HepG2 (cell line): ENCODE data around the gene SERTAD1. TPM values are rescaled to one million over a fixed set of nuclear protein-coding genes. Genes with fewer than 3 reads are reported as not detected.

Experiments used
- CTCF ChIP-seq: sonication (generic); formaldehyde crosslinking; IDR thresholded peaks from 2 replicates; pipeline ENCODE4 v1.5.0; 2020; ENCODE audit warnings: mild to moderate bottlenecking, missing genetic modification reagents, moderate library complexity
- E2F2 ChIP-seq: sonication (generic); formaldehyde crosslinking; IDR thresholded peaks from 2 replicates; pipeline ENCODE4 v1.4.0; 2020; ENCODE audit warnings: missing genetic modification reagents, borderline replicate concordance
- FOXC1 ChIP-seq: sonication (generic); formaldehyde crosslinking; IDR thresholded peaks from 2 replicates; pipeline ENCODE4 v1.8.0; 2022; ENCODE audit warnings: mild to moderate bottlenecking, missing genetic modification reagents, borderline replicate concordance
- KLF11 ChIP-seq: IDR thresholded peaks from 2 replicates; pipeline ENCODE4 v1.6.1; 2016; ENCODE audit warnings: missing compliant biosample characterization
- RBM22 ChIP-seq: fragments of 200-400 bp; formaldehyde crosslinking; optimal IDR thresholded peaks from 2 replicates; pipeline ENCODE3; 2017; ENCODE audit warnings: mild to moderate bottlenecking, low read length, moderate library complexity
- SIN3A ChIP-seq: IDR thresholded peaks from 2 replicates; pipeline ENCODE4 v1.6.1; 2011; ENCODE audit warnings: low read depth, mild to moderate bottlenecking, control low read depth, low read length, borderline replicate concordance
- TFE3 ChIP-seq: IDR thresholded peaks from 2 replicates; pipeline ENCODE4 v1.6.1; 2016
- ZNF274 ChIP-seq: sonication (generic); formaldehyde crosslinking; IDR thresholded peaks from 2 replicates; pipeline ENCODE4 v1.5.1; 2020; ENCODE audit warnings: mild to moderate bottlenecking, missing genetic modification reagents
- ZNF275 ChIP-seq: sonication (generic); formaldehyde crosslinking; IDR thresholded peaks from 2 replicates; pipeline ENCODE4 v1.8.0; 2022; ENCODE audit warnings: missing genetic modification reagents, mild to moderate bottlenecking, inconsistent platforms, borderline replicate concordance
- ZNF343 ChIP-seq: sonication (generic); formaldehyde crosslinking; IDR thresholded peaks from 2 replicates; pipeline ENCODE4 v1.4.0; 2020; ENCODE audit warnings: mild to moderate bottlenecking, missing genetic modification reagents
- ZNF576 ChIP-seq: sonication (generic); formaldehyde crosslinking; IDR thresholded peaks from 2 replicates; pipeline ENCODE4 v1.4.0; 2020; ENCODE audit warnings: mild to moderate bottlenecking, missing genetic modification reagents
- ZNF589 ChIP-seq: sonication (generic); formaldehyde crosslinking; conservative IDR thresholded peaks from 2 replicates; pipeline ENCODE4 v1.8.0; 2022; ENCODE audit warnings: mild to moderate bottlenecking, moderate library complexity, missing genetic modification reagents
- ZNF749 ChIP-seq: sonication (generic); formaldehyde crosslinking; IDR thresholded peaks from 2 replicates; pipeline ENCODE4 v1.8.0; 2022; ENCODE audit warnings: mild to moderate bottlenecking, missing genetic modification reagents, moderate library complexity, borderline replicate concordance
- ZNF782 ChIP-seq: sonication (generic); formaldehyde crosslinking; IDR thresholded peaks from 2 replicates; pipeline ENCODE4 v1.4.0; 2020; ENCODE audit warnings: missing genetic modification reagents, mild to moderate bottlenecking, borderline replicate concordance
- polyA plus RNA-seq, 8 experiments: library from polyadenylated mRNA; depleted of rRNA in 3 of 8; stranded (reverse) in 7 of 8; unstranded in 1 of 8; fragments of >200 nt; fragmentation: Illumina TruSeq in 4 of 8; extraction: Trizol in 4 of 8; gene quantifications; 2 replicates each; pipeline versions ENCODE4 v1.2.1 to v1.2.3, GENCODE V29; 2011 to 2016; ENCODE audit warnings: low read depth in 4 of 8, missing spikeins in 1 of 8, mixed read lengths in 1 of 8; ENCODE audit not compliant: insufficient read depth in 1 of 8
- total RNA-seq, 5 experiments: library from RNA; depleted of rRNA; stranded (reverse); fragments of >200 nt; fragmentation: Illumina TruSeq; extraction: Trizol; gene quantifications; 2 replicates each; pipeline ENCODE4 v1.2.3, GENCODE V29; 2016; ENCODE audit warnings: low read depth in 1 of 5
- TF ChIP-seq, protein P1 (sequence below): sonication (generic); formaldehyde crosslinking; IDR thresholded peaks from 2 replicates; pipeline ENCODE4 v1.4.0; 2020; ENCODE audit warnings: missing genetic modification reagents
- TF ChIP-seq, protein P2 (sequence below): sonication (generic); formaldehyde crosslinking; IDR thresholded peaks from 2 replicates; pipeline ENCODE4 v1.8.0; 2022; ENCODE audit warnings: missing genetic modification reagents, mild to moderate bottlenecking, moderate library complexity, borderline replicate concordance

Gene SERTAD1
- total and polyA plus RNA-seq, 2 of the 13 experiments (the other 11 are each of a cell fraction or from before 2014, with no cell fraction given) = 4.3 to 4.5 TPM

DNA sequence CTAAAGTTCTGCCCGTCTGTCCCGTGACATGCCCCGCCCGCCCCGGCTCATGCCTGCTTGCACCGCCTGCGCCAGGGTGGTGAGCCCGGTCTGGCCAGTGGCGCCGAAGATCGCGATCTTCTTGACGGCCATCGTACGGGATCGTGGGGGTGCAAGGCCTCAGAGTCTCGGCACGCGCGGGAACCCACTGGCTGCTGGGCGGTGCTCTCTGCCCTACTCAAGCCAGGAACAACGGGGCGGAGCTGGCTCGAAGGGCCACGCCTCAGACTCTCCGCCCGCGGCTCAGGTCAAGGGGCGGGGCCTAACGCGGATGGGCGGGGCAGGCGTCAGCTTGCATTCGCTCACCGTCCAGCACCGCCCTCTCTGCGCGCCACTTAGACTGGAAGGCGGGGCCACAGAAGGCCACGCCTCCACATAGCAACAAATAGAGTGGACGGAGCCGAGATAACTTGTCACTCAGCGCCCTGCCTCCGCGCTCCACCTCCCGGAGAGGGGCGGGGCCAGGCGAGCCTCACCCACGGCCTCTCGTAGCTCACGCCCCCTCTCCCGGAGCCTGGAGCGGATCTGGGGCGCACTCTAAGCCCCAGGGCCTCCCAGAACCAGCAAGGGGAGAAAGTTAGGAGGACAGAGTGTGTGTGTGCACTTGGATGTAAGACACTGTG, 39.9 kb upstream of the SERTAD1 start, which contains the start of gene BLVRB (continued):
- TF ChIP-seq RBM22 (no peak), ZNF589 (CRISPR knock-in tag) (0 out of 2 replicates have a peak, but pooled peaks have one; percentile 52), TFE3 (CRISPR knock-in tag) (peak; percentile 74), ZNF274 (peak; percentile 65; the same call in 1 of the 2 replicates), KLF11 (CRISPR knock-in tag) (no peak), ZNF576 (CRISPR knock-in tag) (no peak), ZNF782 (no peak; the same call in 1 of the 2 replicates), E2F2 (peak; percentile 49; the same call in 1 of the 2 replicates), FOXC1 (CRISPR knock-in tag) (0 out of 2 replicates have a peak, but pooled peaks have one; percentile 19), ZNF749 (CRISPR knock-in tag) (peak; percentile 39; the same call in 1 of the 2 replicates), CTCF (CRISPR knock-in tag) (peak; percentile 19; the same call in 1 of the 2 replicates), ZNF343 (CRISPR knock-in tag) (0 out of 2 replicates have a peak, but pooled peaks have one; percentile 69), ZNF275 (CRISPR knock-in tag) (peak; percentile 33; the same call in 1 of the 2 replicates), SIN3A (peak; percentile 63; the same call in 1 of the 2 replicates)
- TF ChIP-seq, protein P1, sequence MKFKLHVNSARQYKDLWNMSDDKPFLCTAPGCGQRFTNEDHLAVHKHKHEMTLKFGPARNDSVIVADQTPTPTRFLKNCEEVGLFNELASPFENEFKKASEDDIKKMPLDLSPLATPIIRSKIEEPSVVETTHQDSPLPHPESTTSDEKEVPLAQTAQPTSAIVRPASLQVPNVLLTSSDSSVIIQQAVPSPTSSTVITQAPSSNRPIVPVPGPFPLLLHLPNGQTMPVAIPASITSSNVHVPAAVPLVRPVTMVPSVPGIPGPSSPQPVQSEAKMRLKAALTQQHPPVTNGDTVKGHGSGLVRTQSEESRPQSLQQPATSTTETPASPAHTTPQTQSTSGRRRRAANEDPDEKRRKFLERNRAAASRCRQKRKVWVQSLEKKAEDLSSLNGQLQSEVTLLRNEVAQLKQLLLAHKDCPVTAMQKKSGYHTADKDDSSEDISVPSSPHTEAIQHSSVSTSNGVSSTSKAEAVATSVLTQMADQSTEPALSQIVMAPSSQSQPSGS = no peak
- TF ChIP-seq, protein P2, sequence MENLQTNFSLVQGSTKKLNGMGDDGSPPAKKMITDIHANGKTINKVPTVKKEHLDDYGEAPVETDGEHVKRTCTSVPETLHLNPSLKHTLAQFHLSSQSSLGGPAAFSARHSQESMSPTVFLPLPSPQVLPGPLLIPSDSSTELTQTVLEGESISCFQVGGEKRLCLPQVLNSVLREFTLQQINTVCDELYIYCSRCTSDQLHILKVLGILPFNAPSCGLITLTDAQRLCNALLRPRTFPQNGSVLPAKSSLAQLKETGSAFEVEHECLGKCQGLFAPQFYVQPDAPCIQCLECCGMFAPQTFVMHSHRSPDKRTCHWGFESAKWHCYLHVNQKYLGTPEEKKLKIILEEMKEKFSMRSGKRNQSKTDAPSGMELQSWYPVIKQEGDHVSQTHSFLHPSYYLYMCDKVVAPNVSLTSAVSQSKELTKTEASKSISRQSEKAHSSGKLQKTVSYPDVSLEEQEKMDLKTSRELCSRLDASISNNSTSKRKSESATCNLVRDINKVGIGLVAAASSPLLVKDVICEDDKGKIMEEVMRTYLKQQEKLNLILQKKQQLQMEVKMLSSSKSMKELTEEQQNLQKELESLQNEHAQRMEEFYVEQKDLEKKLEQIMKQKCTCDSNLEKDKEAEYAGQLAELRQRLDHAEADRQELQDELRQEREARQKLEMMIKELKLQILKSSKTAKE (CRISPR knock-in tag) = peak; percentile 25; the same call in 1 of the 2 replicates
